Neural crest cell (in vitro differentiated cells): ENCODE measurements around the gene ANKS1A. TPM values are rescaled to one million over a fixed set of nuclear protein-coding genes. Genes with fewer than 3 reads are reported as not detected.
A peak's percentile ranks its signal among the peaks of the same experiment; 100 is the strongest.

Source experiments
- DNase-seq: peaks from one replicate; pipeline ENCODE4 v3.0.0; 2021; ENCODE audit warnings: low read depth, mixed read lengths, low spot score
- H3K27ac Mint-ChIP-seq: one replicate; pipeline ENCODE4 v1.8.0; 2021; ENCODE audit warnings: mild to moderate bottlenecking, mixed read lengths; ENCODE audit not compliant: unreplicated experiment
- H3K27me3 Mint-ChIP-seq: 2 replicates; pipeline ENCODE4 v1.8.0; 2021; ENCODE audit warnings: low read depth, mild to moderate bottlenecking, mixed read lengths
- H3K36me3 Mint-ChIP-seq: 2 replicates; pipeline ENCODE4 v1.8.0; 2021; ENCODE audit warnings: low read depth, mild to moderate bottlenecking, mixed read lengths
- H3K4me1 Mint-ChIP-seq: 2 replicates; pipeline ENCODE4 v1.8.0; 2021; ENCODE audit warnings: mixed read lengths
- H3K4me3 Mint-ChIP-seq: one replicate; pipeline ENCODE4 v1.8.0; 2021; ENCODE audit warnings: mild to moderate bottlenecking, mixed read lengths
- H3K9me3 Mint-ChIP-seq: 2 replicates; pipeline ENCODE4 v1.8.0; 2021; ENCODE audit warnings: mixed read lengths
- CTCF ChIP-seq: fragments of 200-600 bp; sonication (generic); conservative IDR thresholded peaks from 2 replicates; pipeline ENCODE4 v1.5.0; 2021; ENCODE audit warnings: antibody characterized with exemption, mild to moderate bottlenecking
- total RNA-seq: library from RNA; stranded (reverse); gene quantifications from 2 replicates; pipeline ENCODE4 v1.2.1, GENCODE V29; 2021

ANKS1A gene
- total RNA-seq, 1 donor from 2014 or later, result 33.2 TPM

GRCh38 chr6:34985236-34985635, 96.2 kb downstream of the ANKS1A start:
- no peaks in the 10 kb centered on the region for H3K36me3 Mint-ChIP-seq
- TF ChIP-seq CTCF, result no peak
- H3K9me3 Mint-ChIP-seq, result no peaks in the 10 kb centered on the region
- no peak overlapping the region for H3K4me3 Mint-ChIP-seq
- DNase-seq, result no peak
- H3K27me3 Mint-ChIP-seq, result no peaks in the 10 kb centered on the region
- H3K27ac Mint-ChIP-seq, result no peak overlapping the region
- H3K4me1 Mint-ChIP-seq, result peaks cover 15% of the 10 kb centered on the region

- Mint-ChIP-seq H3K27ac (peak overlapping the region; percentile 19), H3K4me3 (no peak overlapping the region), H3K9me3 (no peaks in the 10 kb centered on the region), H3K36me3 (no peaks in the 10 kb centered on the region), H3K4me1 (peaks cover 15% of the 10 kb centered on the region), H3K27me3 (no peaks in the 10 kb centered on the region)
- TF ChIP-seq CTCF, result peak; percentile 96
- DNase-seq, result peak; percentile 73
Observed at GRCh38 chr6:34986845-34987246, 97.8 kb downstream of the ANKS1A start.

GRCh38 chr6:34987506-34987905, 98.5 kb downstream of the ANKS1A start:
- H3K27ac Mint-ChIP-seq, result peak overlapping the region; percentile 65
- no peaks in the 10 kb centered on the region for H3K27me3 Mint-ChIP-seq
- H3K36me3 Mint-ChIP-seq, result no peaks in the 10 kb centered on the region
- H3K4me1 Mint-ChIP-seq, result peaks cover 12% of the 10 kb centered on the region
- no peak for DNase-seq
- TF ChIP-seq CTCF, result no peak
- no peaks in the 10 kb centered on the region for H3K9me3 Mint-ChIP-seq
- H3K4me3 Mint-ChIP-seq, result no peak overlapping the region

- H3K27me3 Mint-ChIP-seq, result no peaks in the 10 kb centered on the region
- H3K36me3 Mint-ChIP-seq, result peaks cover 11% of the 10 kb centered on the region
- H3K4me1 Mint-ChIP-seq, result peaks cover 12% of the 10 kb centered on the region
- no peak overlapping the region for H3K27ac Mint-ChIP-seq
- TF ChIP-seq CTCF, result no peak
- H3K4me3 Mint-ChIP-seq, result no peak overlapping the region
- DNase-seq, result no peak
- H3K9me3 Mint-ChIP-seq, result no peaks in the 10 kb centered on the region
Observed at GRCh38 chr6:34990971-34991560, 102.0 kb downstream of the ANKS1A start.

- no peaks in the 10 kb centered on the region for H3K27me3 Mint-ChIP-seq
- no peak overlapping the region for H3K27ac Mint-ChIP-seq
- no peak overlapping the region for H3K4me3 Mint-ChIP-seq
- H3K4me1 Mint-ChIP-seq, result peaks cover 4% of the 10 kb centered on the region
- no peaks in the 10 kb centered on the region for H3K9me3 Mint-ChIP-seq
- TF ChIP-seq CTCF, result no peak
- H3K36me3 Mint-ChIP-seq, result peaks cover 14% of the 10 kb centered on the region
- DNase-seq, result no peak
Observed at GRCh38 chr6:34992376-34992775, 103.3 kb downstream of the ANKS1A start.
